Measurements from ENCODE around the gene TCERG1L. TPM values are rescaled to one million over a fixed set of nuclear protein-coding genes. Genes with fewer than 3 reads are reported as not detected.

The TCERG1L gene
- total and polyA plus RNA-seq, 9 of the 15 experiments (the other 6 are each of a cell fraction or from before 2014, with no cell fraction given) = not detected

DNA sequence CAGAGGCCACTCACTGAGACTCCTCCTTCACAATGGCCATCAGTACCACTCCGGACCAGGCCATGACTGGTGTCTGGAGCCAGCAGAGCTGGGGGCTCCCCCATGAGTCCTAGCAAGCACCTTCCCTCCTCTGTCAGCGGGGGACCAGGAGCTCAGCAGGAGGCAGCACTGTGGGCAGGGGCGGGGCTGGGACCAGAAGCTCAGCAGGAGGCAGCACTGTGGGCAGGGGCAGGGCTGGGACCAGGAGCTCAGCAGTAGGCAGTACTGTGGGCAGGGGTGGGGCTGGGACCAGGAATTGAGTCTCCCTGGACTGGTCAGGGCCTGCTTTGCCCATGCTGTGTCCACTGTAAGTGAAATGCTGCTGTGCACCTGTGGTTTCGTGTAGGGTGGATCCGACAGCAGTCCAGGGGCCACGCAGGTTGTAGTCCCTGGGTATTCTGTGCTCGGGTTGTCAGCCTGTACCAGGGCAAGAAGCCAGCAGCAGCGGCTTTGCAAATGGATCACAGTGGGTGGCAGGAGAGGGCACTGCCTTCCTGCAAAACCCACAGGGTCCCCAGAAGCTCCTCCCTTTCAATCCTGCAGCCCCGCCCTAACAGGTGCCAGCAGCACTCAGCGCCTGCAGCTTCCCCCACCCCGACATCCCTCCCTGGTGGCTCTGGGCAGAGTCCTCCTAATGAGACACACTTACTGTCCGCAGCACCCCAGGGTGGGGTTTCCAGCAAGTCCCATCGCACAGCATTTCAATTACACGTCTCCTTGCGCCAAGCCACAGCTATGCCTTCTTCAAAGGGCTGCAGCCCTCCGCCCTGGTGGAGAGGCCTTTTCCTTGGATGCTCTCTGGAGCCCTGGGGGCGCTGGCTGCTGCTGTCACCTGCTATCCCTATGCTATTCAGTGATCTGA lies 220.5 kb downstream of the TCERG1L start:
- WGBS (ENCODE audit: insufficient coverage, low coverage, missing lambda C conversion rate) = 0% methylated on average over 9 of the region's 17 CpGs
- H3K9ac ChIP-seq (ENCODE audit: insufficient read depth in 1 of 2, low read depth in 2 of 2, low read length in 2 of 2) = no peak overlapping the region

DNA sequence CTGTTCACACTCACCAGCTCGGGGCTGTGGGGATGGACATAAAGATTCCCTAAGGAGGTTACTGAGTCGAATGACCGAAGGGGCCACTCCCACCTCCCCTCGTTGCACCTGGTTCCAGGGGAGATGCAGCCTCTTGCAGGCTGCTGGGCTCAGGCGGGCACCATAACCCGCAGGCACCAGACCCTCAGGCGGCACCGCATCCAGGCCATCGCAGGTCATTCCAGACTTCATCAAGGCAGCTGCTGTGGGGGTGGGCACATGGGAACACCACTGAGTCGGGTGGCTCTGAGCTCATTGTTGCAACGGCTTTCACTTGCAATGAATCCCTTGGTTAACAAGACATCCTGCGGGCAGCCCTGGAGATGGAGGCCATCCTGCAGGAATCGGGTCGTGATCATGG lies 221.7 kb downstream of the TCERG1L start:
- WGBS (ENCODE audit: insufficient coverage, low coverage, missing lambda C conversion rate) = 3% methylated on average over 8 of the region's 14 CpGs
- no peaks in the 10 kb centered on the region; a peak in 1 of 5 replicates for H3K4me1 ChIP-seq (replicated peaks in 1 of 2; ENCODE audit: control insufficient read depth in 2 of 2, insufficient read depth in 2 of 2, low read length in 2 of 2)
- H3K9me3 ChIP-seq (replicated peaks; ENCODE audit: control insufficient read depth, insufficient read depth, low read depth, low read length) = no peaks in the 10 kb centered on the region
- no peak overlapping the region for H3K4me2 ChIP-seq (ENCODE audit: insufficient read depth, low read length)
- H3K27me3 ChIP-seq (ENCODE audit: control insufficient read depth in 2 of 2, insufficient read depth in 2 of 2, low read length in 2 of 2) = peaks cover 0 to 23% of the 10 kb centered on the region in 2 experiments; a peak in 3 of 5 replicates
- no peaks in the 10 kb centered on the region for H3K79me2 ChIP-seq (ENCODE audit: control insufficient read depth, insufficient read depth, low read length)
- H3K27ac ChIP-seq (ENCODE audit: extremely low read depth, low read depth, low read length) = no peak overlapping the region
- H3K36me3 ChIP-seq (ENCODE audit: control insufficient read depth, insufficient read depth, low read length) = no peaks in the 10 kb centered on the region
- no peak overlapping the region for H3K4me3 ChIP-seq
- H3K9ac ChIP-seq (ENCODE audit: insufficient read depth in 1 of 2, low read depth in 2 of 2, low read length in 2 of 2) = no peak overlapping the region
- ATAC-seq = no peak
- BruUV-seq (replicated peaks) = no TSS peak
- in situ Hi-C loops (cut with MboI) (no loop called here), intact Hi-C loops (cut with micrococcal nuclease) (no loop called here)
- ChIA-PET POLR2A (no interaction called here), CTCF (ENCODE audit: low intra/inter-chr PET ratio) (no interaction called here)
- no peaks in the 10 kb centered on the region for H4K20me1 ChIP-seq (replicated peaks; ENCODE audit: control insufficient read depth, insufficient read depth, low read length)
- no peak overlapping the region for H2AFZ ChIP-seq (ENCODE audit: low read depth, low read length)
- no peak for DNase-seq (ENCODE audit: extremely low read depth in 1 of 4, low spot score in 3 of 4)
- FAIRE-seq = no peak
- no peaks in the 10 kb centered on the region for H3K9me1 ChIP-seq (ENCODE audit: control insufficient read depth, insufficient read depth, low read length)
- TF ChIP-seq CHCHD3 (CRISPR knock-in tag; IDR thresholded peaks at IDR 0.05) (no peak), PCBP2 (IDR thresholded peaks at IDR 0.05; ENCODE audit: low read depth, low read length, poor library complexity, severe bottlenecking) (no peak), POLR2A (conservative IDR thresholded peaks at IDR 0.05) (no peak), E2F3 (CRISPR knock-in tag; IDR thresholded peaks at IDR 0.05) (no peak), NCOR1 (IDR thresholded peaks at IDR 0.05) (no peak), LEF1 (IDR thresholded peaks at IDR 0.05) (no peak), ZNF444 (CRISPR knock-in tag; IDR thresholded peaks at IDR 0.05) (no peak), KLF10 (CRISPR knock-in tag; IDR thresholded peaks at IDR 0.05) (no peak), ZNF699 (CRISPR knock-in tag; IDR thresholded peaks at IDR 0.05; ENCODE audit: insufficient replicate concordance) (no peak), ZKSCAN1 (IDR thresholded peaks at IDR 0.05; ENCODE audit: low read depth, low read length) (no peak), TCFL5 (CRISPR knock-in tag; conservative IDR thresholded peaks at IDR 0.05) (no peak)
- TF ChIP-seq, protein P1, sequence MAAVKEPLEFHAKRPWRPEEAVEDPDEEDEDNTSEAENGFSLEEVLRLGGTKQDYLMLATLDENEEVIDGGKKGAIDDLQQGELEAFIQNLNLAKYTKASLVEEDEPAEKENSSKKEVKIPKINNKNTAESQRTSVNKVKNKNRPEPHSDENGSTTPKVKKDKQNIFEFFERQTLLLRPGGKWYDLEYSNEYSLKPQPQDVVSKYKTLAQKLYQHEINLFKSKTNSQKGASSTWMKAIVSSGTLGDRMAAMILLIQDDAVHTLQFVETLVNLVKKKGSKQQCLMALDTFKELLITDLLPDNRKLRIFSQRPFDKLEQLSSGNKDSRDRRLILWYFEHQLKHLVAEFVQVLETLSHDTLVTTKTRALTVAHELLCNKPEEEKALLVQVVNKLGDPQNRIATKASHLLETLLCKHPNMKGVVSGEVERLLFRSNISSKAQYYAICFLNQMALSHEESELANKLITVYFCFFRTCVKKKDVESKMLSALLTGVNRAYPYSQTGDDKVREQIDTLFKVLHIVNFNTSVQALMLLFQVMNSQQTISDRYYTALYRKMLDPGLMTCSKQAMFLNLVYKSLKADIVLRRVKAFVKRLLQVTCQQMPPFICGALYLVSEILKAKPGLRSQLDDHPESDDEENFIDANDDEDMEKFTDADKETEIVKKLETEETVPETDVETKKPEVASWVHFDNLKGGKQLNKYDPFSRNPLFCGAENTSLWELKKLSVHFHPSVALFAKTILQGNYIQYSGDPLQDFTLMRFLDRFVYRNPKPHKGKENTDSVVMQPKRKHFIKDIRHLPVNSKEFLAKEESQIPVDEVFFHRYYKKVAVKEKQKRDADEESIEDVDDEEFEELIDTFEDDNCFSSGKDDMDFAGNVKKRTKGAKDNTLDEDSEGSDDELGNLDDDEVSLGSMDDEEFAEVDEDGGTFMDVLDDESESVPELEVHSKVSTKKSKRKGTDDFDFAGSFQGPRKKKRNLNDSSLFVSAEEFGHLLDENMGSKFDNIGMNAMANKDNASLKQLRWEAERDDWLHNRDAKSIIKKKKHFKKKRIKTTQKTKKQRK (IDR thresholded peaks at IDR 0.05; ENCODE audit: borderline replicate concordance, low read depth, low read length) = no peak

More for the DNA sequence above, 220.5 kb downstream of the TCERG1L start:
- no peak overlapping the region for H2AFZ ChIP-seq (ENCODE audit: low read depth, low read length)
- H3K9me3 ChIP-seq (replicated peaks; ENCODE audit: control insufficient read depth, insufficient read depth, low read depth, low read length) = no peaks in the 10 kb centered on the region
- H3K27ac ChIP-seq (ENCODE audit: extremely low read depth, low read depth, low read length) = no peak overlapping the region
- H3K36me3 ChIP-seq (ENCODE audit: control insufficient read depth, insufficient read depth, low read length) = no peaks in the 10 kb centered on the region
- no peaks in the 10 kb centered on the region for H3K79me2 ChIP-seq (ENCODE audit: control insufficient read depth, insufficient read depth, low read length)
- H3K4me1 ChIP-seq (replicated peaks in 1 of 2; ENCODE audit: control insufficient read depth in 2 of 2, insufficient read depth in 2 of 2, low read length in 2 of 2) = no peaks in the 10 kb centered on the region; a peak in 1 of 5 replicates
- H3K9me1 ChIP-seq (ENCODE audit: control insufficient read depth, insufficient read depth, low read length) = no peaks in the 10 kb centered on the region
- no peak overlapping the region for H3K4me3 ChIP-seq
- peaks cover 0 to 24% of the 10 kb centered on the region in 2 experiments; a peak in 3 of 5 replicates for H3K27me3 ChIP-seq (ENCODE audit: control insufficient read depth in 2 of 2, insufficient read depth in 2 of 2, low read length in 2 of 2)
- no peak overlapping the region for H3K4me2 ChIP-seq (ENCODE audit: insufficient read depth, low read length)
- DNase-seq (ENCODE audit: extremely low read depth in 1 of 4, low spot score in 3 of 4) (no peak), ATAC-seq (no peak), FAIRE-seq (no peak)
- ChIA-PET POLR2A (interaction anchor here (0.9 kb wide), 1 partner anchor 18 kb away, joined by 4 read pairs; no protein-coding TSS in a partner anchor), CTCF (ENCODE audit: low intra/inter-chr PET ratio) (no interaction called here)
- BruUV-seq (replicated peaks) = no TSS peak
- no peaks in the 10 kb centered on the region for H4K20me1 ChIP-seq (replicated peaks; ENCODE audit: control insufficient read depth, insufficient read depth, low read length)
- intact Hi-C loops (cut with micrococcal nuclease) = no loop called here
- no peak for TF ChIP-seq CREM (IDR thresholded peaks at IDR 0.05; ENCODE audit: low read depth)
- in situ Hi-C loops (cut with MboI) = no loop called here
